Endothelial cell (in vitro differentiated cells): ENCODE data around the gene HDAC4. TPM values are rescaled to one million over a fixed set of nuclear protein-coding genes. Genes with fewer than 3 reads are reported as not detected.

ENCODE experiments used
- DNase-seq: peaks from one replicate; pipeline ENCODE4 v3.0.0; 2021; ENCODE audit warnings: low spot score
- H3K27ac Mint-ChIP-seq: one replicate; pipeline ENCODE4 v1.8.0; 2021; ENCODE audit warnings: mixed read lengths, inconsistent platforms; ENCODE audit not compliant: unreplicated experiment
- H3K27me3 Mint-ChIP-seq: one replicate; pipeline ENCODE4 v1.8.0; 2021; ENCODE audit warnings: mild to moderate bottlenecking, moderate library complexity, mixed read lengths, inconsistent platforms; ENCODE audit not compliant: unreplicated experiment
- H3K36me3 Mint-ChIP-seq: one replicate; pipeline ENCODE4 v1.8.0; 2021; ENCODE audit warnings: mild to moderate bottlenecking, low read depth, mixed read lengths, inconsistent platforms; ENCODE audit not compliant: unreplicated experiment
- H3K4me1 Mint-ChIP-seq: one replicate; pipeline ENCODE4 v1.8.0; 2021; ENCODE audit warnings: mild to moderate bottlenecking, mixed read lengths, inconsistent platforms; ENCODE audit not compliant: unreplicated experiment
- H3K4me3 Mint-ChIP-seq: one replicate; pipeline ENCODE4 v1.8.0; 2021; ENCODE audit warnings: mild to moderate bottlenecking, mixed read lengths, inconsistent platforms; ENCODE audit not compliant: unreplicated experiment
- H3K9me3 Mint-ChIP-seq: one replicate; pipeline ENCODE4 v1.8.0; 2021; ENCODE audit warnings: mixed read lengths, inconsistent platforms; ENCODE audit not compliant: unreplicated experiment
- total RNA-seq: library from RNA; stranded (reverse); fragmentation: NEBNext Ultra II Directional; extraction: Animal tissue kit (Norgen Biotek cat#: 25700); gene quantifications from one replicate; pipeline ENCODE4 v1.2.1, GENCODE V29; 2021; ENCODE audit not compliant: unreplicated experiment
- TF ChIP-seq, protein P1 (sequence below): fragments of 200-600 bp; sonication (generic); IDR thresholded peaks from one replicate; pipeline ENCODE4 v1.5.0; 2021; ENCODE audit warnings: antibody characterized with exemption; ENCODE audit not compliant: unreplicated experiment

The HDAC4 gene
- total RNA-seq, 1 donor from 2014 or later, result 26.0 TPM

DNA sequence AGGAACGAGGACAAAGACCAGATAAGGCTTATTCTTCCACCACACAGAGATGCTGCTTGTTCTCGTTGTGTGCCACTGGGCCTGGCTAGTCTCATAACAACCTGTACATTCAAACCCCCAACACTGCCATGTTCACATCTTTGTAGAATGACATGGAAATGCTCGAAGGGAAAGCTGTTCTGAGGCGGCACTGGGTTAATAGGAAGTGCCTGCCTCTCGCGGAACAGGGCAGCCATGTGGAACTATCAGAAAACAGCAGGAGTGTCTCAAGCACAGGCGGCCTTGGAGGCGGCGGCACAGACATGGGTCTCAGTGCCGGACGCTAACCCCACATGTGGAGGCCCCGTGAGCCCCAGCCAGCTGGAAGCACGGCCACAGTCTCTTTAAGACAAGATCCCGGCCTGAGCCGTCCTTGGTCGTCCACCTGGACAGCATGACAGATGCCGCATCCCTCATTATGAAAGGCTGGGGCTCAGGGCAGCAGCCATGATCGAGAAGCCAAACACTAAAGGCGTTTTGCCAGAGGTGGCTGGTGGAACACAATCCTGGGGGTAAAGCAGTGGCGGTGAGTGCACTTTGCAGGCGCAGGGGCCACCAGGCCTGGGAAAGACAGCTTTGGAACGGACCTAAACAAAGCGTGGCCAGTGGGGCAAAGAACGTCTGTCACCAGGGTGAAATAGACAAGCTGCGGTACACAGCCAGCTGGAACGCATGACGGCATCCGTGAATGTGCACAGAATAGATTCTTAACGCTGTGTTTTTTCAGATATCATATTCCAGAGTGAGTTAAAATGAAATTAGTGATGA lies 161.0 kb downstream of the HDAC4 start:
- no peaks in the 10 kb centered on the region for H3K36me3 Mint-ChIP-seq
- TF ChIP-seq, protein P1, sequence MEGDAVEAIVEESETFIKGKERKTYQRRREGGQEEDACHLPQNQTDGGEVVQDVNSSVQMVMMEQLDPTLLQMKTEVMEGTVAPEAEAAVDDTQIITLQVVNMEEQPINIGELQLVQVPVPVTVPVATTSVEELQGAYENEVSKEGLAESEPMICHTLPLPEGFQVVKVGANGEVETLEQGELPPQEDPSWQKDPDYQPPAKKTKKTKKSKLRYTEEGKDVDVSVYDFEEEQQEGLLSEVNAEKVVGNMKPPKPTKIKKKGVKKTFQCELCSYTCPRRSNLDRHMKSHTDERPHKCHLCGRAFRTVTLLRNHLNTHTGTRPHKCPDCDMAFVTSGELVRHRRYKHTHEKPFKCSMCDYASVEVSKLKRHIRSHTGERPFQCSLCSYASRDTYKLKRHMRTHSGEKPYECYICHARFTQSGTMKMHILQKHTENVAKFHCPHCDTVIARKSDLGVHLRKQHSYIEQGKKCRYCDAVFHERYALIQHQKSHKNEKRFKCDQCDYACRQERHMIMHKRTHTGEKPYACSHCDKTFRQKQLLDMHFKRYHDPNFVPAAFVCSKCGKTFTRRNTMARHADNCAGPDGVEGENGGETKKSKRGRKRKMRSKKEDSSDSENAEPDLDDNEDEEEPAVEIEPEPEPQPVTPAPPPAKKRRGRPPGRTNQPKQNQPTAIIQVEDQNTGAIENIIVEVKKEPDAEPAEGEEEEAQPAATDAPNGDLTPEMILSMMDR, result no peak
- H3K4me3 Mint-ChIP-seq, result no peak overlapping the region
- no peaks in the 10 kb centered on the region for H3K9me3 Mint-ChIP-seq
- H3K27me3 Mint-ChIP-seq, result no peaks in the 10 kb centered on the region
- DNase-seq, result peak; percentile 34
- peaks cover 15% of the 10 kb centered on the region for H3K4me1 Mint-ChIP-seq
- peak overlapping the region; percentile 30 for H3K27ac Mint-ChIP-seq

DNA sequence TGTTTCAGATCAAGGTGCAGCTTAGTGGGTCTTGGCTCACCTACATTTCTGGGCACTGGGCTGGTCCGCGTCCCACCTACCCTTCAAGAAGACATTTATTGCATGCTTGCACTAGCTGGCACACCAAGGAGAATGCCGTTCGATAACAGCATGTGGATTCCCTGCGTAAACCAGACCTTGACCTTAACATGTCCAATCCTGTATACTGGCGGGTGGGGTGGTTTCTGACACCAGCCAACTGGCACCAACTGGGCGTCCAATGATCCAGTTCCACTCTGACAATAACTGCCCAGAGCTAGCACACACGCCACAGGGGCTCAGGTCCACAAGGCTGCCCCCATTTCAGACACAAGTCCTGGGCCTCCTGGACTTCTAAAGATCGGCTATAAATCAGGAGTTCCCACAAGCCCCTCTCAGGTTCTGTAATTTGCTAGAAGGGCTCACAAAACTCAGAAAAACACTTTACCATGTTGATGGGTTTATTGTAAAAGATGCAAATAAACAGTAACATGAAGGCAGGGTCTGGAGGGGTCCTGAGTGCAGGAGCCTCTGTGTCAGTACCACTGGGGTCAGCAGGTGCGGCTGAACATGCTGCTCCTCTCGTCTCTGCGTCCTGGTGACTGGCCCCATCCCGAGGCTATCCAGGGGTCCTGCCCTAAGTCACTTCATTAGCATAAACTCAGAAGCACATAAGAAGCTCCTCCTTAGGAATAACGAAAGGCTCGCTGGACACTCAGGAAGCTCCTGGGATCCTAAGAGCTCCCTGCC lies 161.8 kb downstream of the HDAC4 start:
- no peaks in the 10 kb centered on the region for H3K27me3 Mint-ChIP-seq
- TF ChIP-seq, protein P1, result no peak
- no peak overlapping the region for H3K4me3 Mint-ChIP-seq
- H3K27ac Mint-ChIP-seq, result peak overlapping the region; percentile 30
- no peak for DNase-seq
- no peaks in the 10 kb centered on the region for H3K9me3 Mint-ChIP-seq
- H3K36me3 Mint-ChIP-seq, result no peaks in the 10 kb centered on the region
- peaks cover 14% of the 10 kb centered on the region for H3K4me1 Mint-ChIP-seq

DNA sequence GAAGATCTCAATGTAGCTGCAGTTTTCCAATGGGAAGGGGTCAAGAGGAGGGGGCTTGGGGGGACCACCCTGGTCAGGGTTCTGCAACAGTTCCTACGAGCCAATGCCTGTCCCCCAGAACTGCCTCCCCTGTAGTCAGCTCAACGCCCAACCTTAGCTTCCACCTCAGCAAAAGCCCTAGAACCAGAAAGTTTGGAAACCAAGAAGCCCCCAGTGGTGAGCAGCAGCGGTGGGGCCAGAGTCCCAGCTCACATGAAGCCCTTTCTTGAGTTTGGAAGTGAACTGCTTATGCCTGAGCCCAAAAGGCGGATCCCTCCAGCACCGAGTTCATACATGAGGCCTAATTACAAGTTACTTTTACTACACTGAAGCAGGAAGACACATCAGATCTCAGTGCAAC lies 162.4 kb downstream of the HDAC4 start:
- Mint-ChIP-seq H3K27ac (no peak overlapping the region), H3K36me3 (no peaks in the 10 kb centered on the region), H3K4me3 (no peak overlapping the region), H3K9me3 (no peaks in the 10 kb centered on the region), H3K4me1 (peaks cover 16% of the 10 kb centered on the region), H3K27me3 (no peaks in the 10 kb centered on the region)
- TF ChIP-seq, protein P1, result no peak
- no peak for DNase-seq

DNA sequence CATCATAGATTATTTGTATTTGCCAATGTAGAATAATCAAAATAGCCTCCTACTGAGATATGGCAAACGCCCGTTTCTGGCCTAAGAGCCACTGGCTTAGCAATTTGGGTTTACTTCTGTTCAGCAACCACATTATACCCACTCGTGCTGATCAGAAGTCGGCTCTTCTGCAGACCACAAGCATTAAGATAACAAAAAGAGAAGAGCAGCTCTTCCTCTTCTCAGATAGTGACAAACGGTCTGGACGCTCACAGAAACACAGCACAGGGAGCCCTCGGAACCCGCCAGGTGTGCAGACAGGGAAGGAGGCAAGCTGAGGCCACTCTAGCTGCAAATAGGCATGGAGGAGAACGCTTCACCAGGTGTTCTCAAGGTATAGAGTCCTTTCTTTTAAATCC lies 164.0 kb downstream of the HDAC4 start:
- H3K4me1 Mint-ChIP-seq, result peaks cover 17% of the 10 kb centered on the region
- no peaks in the 10 kb centered on the region for H3K9me3 Mint-ChIP-seq
- TF ChIP-seq, protein P1, result no peak
- H3K27ac Mint-ChIP-seq, result no peak overlapping the region
- no peak overlapping the region for H3K4me3 Mint-ChIP-seq
- no peak for DNase-seq
- H3K27me3 Mint-ChIP-seq, result no peaks in the 10 kb centered on the region
- H3K36me3 Mint-ChIP-seq, result no peaks in the 10 kb centered on the region
